Brain microvascular endothelial cell (primary cell): ENCODE results near the gene SCLT1.

ENCODE experiments used
- DNase-seq: peaks from one replicate; pipeline ENCODE4 v3.0.0-alpha.2; 2020
- H3K27ac ChIP-seq: fragments of 250-450 bp; sonication (Bioruptor Pico); 2 replicates; pipeline ENCODE4 v1.5.1; 2020; ENCODE audit warnings: mild to moderate bottlenecking, moderate library complexity
- H3K27me3 ChIP-seq: fragments of 250-450 bp; sonication (Bioruptor Pico); replicated peaks from 2 replicates; pipeline ENCODE4 v1.5.1; 2020; ENCODE audit warnings: mild to moderate bottlenecking
- H3K36me3 ChIP-seq: fragments of 250-450 bp; sonication (Bioruptor Pico); replicated peaks from 2 replicates; pipeline ENCODE4 v1.5.1; 2020; ENCODE audit warnings: mild to moderate bottlenecking
- H3K4me3 ChIP-seq: 2 replicates; pipeline ENCODE4 v1.5.1; 2011; ENCODE audit warnings: low read depth, mild to moderate bottlenecking, control low read depth, low read length, moderate library complexity
- CTCF ChIP-seq: IDR thresholded peaks from 2 replicates; pipeline ENCODE4 v1.5.1; 2011; ENCODE audit warnings: low read depth, mild to moderate bottlenecking, moderate library complexity, low read length, control low read depth, inconsistent platforms; ENCODE audit errors: missing control alignments
- in situ Hi-C: cut with HindIII; loops from 2 replicates; pipeline ENCODE4 v1.10.0; 2017; ENCODE audit warnings: low sequenced_read_pairs, low pct_ligation_motif_present

SCLT1 gene

GRCh38 chr4:128955751-128956150 is 137.6 kb downstream of the SCLT1 start:
- in situ Hi-C loops = no loop called here
- no peak for DNase-seq
- TF ChIP-seq CTCF = no peak
- Histone ChIP-seq H3K27me3 (no peaks in the 10 kb centered on the region), H3K36me3 (no peaks in the 10 kb centered on the region), H3K4me3 (no peak overlapping the region), H3K27ac (no peak overlapping the region)

- Histone ChIP-seq H3K4me3 (no peak overlapping the region), H3K27me3 (no peaks in the 10 kb centered on the region), H3K36me3 (no peaks in the 10 kb centered on the region), H3K27ac (no peak overlapping the region)
- TF ChIP-seq CTCF = no peak
- DNase-seq = no peak
- in situ Hi-C loops = no loop called here
These were observed 138.4 kb downstream of the SCLT1 start for GRCh38 chr4:128954941-128955340.

- in situ Hi-C loops = no loop called here
- H3K27me3 ChIP-seq = no peaks in the 10 kb centered on the region
- H3K4me3 ChIP-seq = no peak overlapping the region
- no peak overlapping the region for H3K27ac ChIP-seq
- no peaks in the 10 kb centered on the region for H3K36me3 ChIP-seq
- DNase-seq = no peak
- no peak for TF ChIP-seq CTCF
These were observed 142.0 kb downstream of the SCLT1 start for GRCh38 chr4:128951316-128951715.

- in situ Hi-C loops = no loop called here
- no peaks in the 10 kb centered on the region for H3K27me3 ChIP-seq
- DNase-seq = no peak
- H3K4me3 ChIP-seq = no peak overlapping the region
- no peak for TF ChIP-seq CTCF
- no peak overlapping the region for H3K27ac ChIP-seq
- no peaks in the 10 kb centered on the region for H3K36me3 ChIP-seq
These were observed 142.5 kb downstream of the SCLT1 start for GRCh38 chr4:128950796-128951195.

- Histone ChIP-seq H3K27me3 (no peaks in the 10 kb centered on the region), H3K27ac (no peak overlapping the region), H3K4me3 (no peak overlapping the region), H3K36me3 (peaks cover 4% of the 10 kb centered on the region)
- TF ChIP-seq CTCF = no peak
- DNase-seq = no peak
- in situ Hi-C loops = no loop called here
These were observed 146.4 kb downstream of the SCLT1 start for GRCh38 chr4:128946916-128947315.

GRCh38 chr4:128942607-128943006 is 150.7 kb downstream of the SCLT1 start:
- H3K27me3 ChIP-seq = no peaks in the 10 kb centered on the region
- H3K4me3 ChIP-seq = no peak overlapping the region
- no peak for TF ChIP-seq CTCF
- in situ Hi-C loops = no loop called here
- H3K27ac ChIP-seq = no peak overlapping the region
- DNase-seq = no peak
- H3K36me3 ChIP-seq = peaks cover 4% of the 10 kb centered on the region
